Activated T-cell treated with anti-CD3 and anti-CD28 coated beads for 4 hours (primary cell): ENCODE measurements around the gene TAF1B.

ENCODE experiments used
- DNase-seq: peaks from one replicate; pipeline ENCODE4 v3.0.0-alpha.2; 2020

Gene TAF1B

GRCh38 chr2:9808334-9809063 lies 34.8 kb upstream of the TAF1B start:
- no peak for DNase-seq

GRCh38 chr2:9809064-9809356 lies 34.3 kb upstream of the TAF1B start:
- no peak for DNase-seq

DNA sequence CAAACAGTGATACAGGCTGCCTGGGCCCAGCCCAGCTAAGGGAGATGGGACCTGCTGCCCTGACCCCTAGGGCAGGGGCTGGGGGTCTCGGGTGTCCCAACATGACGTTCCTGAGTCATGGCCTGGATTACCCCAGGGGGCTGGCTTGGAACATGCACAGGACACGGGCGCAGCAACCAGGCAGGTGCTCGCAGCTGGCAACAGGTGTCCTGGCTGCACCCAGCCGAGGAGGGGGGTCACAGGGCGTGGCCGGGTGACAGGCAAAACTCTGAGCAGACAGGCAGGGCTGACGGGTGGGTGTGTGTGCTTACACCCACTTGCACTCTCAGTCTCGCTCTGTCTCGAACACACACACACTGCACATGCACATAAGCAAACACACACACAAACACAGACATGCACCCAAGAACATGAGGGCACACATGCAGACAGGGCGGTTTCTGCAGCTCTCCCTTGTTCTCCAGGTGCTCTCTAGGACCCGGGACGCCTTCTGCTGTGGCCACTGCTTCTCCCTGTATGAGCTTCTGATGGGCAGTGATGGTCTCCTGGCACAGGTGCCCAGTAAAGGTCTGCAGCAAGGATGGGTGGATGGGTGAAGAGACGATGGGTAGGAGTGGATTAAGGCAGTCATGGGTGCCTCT lies 33.7 kb upstream of the TAF1B start:
- DNase-seq, result no peak

GRCh38 chr2:9811216-9811615 lies 32.1 kb upstream of the TAF1B start:
- no peak for DNase-seq

GRCh38 chr2:9811679-9812511 lies 31.4 kb upstream of the TAF1B start:
- no peak for DNase-seq

DNA sequence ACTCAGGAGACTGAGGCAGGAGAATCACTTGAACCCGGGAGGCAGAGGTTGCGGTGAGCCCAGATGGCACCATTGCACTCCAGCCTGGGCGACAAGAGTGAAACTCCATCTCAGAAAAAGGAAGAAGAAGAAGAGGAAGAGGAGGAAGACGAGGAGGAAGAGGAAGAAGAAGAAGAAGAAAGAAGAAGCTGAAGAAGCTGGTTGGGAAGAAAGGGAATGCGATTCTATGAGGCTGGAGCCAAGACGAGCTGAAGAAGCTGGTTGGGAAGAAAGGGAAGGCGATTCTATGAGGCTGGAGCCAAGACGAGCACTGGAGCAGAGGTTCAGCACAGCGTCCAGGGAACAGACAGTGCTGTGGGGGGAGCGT lies 30.3 kb upstream of the TAF1B start:
- DNase-seq, result no peak

- DNase-seq, result peak; percentile 63
Measured at GRCh38 chr2:9813312-9814128, 29.8 kb upstream of the TAF1B start.

- no peak for DNase-seq
Measured at GRCh38 chr2:9814129-9814868, 29.0 kb upstream of the TAF1B start.

DNA sequence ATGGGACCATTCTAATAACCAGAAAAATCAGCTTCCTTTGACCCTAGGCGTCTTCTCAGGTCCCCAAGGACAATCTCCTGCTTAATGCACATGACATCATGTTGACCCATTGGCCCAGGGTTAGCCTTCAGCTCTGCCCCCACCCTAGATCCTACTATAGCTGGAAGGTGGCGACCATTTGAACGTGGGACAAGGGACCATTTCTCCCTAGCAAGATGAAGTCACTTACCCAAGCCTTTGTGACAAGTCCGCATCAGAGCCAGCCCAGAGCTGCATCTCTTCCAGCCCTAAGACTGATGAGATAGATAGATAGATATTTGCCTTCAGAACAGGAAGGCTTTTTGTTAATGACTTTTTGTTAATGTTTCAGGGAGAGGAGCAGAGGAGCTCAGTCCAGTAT lies 28.2 kb upstream of the TAF1B start:
- DNase-seq, result no peak

DNA sequence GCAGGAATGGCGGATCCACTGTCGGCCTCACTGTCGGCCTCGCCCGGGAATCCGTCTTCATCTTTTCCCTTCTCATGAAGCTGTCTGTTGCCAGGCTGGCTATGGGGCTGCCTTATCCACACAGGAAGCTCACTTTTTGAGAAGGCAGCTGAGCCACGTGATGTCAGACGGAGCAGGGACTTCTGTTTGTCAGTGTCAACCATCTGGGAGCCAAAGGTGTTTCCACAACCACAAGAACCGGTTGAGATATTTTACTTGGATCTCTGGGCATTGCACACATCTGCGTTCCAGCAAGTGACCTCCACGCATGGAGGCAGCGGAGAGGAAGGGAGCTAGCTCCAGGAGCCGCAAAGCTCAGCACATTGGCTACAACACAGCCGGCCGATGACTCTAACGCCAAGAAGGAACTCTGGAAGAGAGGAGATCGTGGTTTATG lies 27.4 kb upstream of the TAF1B start:
- DNase-seq, result no peak

- DNase-seq, result no peak
Measured at GRCh38 chr2:9818097-9818496, 25.2 kb upstream of the TAF1B start.

DNA sequence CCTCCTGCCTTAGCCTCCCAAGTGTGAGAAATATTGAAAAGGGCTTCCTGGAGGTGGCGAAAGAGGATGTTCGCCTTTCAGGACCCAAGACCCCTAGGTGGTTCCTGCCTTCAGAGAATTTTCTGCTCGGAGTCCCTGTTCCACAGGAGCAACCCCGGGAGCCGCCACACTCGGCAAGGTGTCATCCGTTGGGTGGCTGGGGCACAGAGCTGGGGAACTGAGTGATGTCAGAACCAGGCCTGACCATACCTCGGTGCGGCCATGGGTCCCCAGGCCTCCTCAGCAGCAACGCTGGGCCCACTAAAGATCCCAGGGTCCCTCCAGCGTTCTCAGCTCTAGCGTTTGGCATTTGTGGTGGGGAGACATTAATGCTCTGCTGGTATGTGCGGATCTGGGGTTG lies 23.7 kb upstream of the TAF1B start:
- no peak for DNase-seq

DNA sequence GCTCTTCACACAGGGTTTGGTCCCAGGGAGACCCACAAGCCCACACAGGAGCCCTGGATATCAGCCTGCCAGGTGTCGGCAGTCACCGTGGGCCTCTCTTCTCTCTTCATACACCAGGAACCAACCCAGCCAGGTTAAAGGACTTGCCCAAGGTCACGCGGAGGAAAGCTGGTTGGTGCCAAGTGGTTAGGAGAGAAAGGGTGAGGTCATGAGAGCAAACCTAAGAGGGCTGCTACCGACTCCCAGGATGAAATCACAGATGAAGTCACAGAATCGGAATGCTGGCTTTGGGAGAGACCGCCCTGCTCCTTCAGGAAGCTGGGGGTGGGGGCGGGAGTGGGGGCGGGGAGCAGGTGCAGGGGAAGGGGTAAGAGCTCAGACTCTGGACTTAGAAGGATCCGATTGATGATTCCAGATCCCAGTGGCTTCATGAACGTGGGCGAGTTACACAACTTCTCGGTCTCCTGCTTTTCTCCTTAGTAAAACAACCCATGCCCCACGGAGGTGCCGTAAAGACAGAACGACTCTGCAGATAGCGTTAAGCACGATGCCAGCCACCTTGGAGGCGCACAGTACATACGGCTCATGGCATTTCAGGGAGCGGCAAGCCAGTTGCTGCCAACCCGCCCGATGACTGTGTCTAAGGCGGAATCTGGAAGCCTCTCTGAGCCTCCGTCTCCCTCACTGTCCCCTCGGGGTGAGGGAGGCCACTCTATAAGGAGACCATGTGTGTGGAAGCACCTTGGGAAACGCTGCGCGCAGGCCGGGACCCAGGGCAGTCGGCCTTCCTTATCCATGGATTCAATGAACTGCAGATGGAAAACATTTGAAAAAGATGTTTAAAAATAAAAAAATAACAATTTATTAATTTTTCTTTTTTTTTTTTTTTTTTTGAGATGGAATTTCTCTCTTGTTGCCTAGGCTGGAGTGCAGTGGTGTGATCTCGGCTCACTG lies 23.0 kb upstream of the TAF1B start:
- DNase-seq, result no peak

DNA sequence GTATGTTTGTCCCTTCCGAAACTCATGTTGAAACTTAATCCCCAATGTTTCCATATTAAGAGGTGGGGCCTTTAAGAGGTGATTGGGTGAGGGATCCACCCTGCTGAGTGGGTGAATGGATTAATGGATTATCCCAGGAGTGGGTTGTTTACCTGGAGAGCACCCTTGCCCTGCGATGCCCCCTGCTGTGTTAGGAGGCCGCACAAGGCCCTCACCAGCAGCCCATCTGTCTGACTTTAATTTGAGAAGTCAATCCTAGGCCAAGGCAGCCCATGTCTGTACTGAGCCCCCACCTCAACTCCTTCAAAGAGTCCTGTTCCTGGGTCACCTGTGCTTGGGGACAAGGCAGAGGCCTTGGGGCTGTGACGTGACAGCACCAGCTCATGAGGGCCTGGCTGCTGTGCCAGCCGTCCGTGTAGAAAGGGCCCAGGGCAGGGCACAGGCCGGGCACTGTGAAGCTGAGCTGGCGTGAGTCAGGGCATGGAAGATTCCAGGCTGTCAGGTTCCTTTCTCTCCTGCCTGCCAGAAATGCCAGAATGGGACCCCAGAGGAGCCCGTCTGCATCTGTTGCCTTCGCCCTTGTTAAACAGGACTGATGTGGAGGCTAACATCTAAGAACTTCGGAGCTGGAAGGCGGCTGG lies 21.3 kb upstream of the TAF1B start:
- DNase-seq, result no peak

DNA sequence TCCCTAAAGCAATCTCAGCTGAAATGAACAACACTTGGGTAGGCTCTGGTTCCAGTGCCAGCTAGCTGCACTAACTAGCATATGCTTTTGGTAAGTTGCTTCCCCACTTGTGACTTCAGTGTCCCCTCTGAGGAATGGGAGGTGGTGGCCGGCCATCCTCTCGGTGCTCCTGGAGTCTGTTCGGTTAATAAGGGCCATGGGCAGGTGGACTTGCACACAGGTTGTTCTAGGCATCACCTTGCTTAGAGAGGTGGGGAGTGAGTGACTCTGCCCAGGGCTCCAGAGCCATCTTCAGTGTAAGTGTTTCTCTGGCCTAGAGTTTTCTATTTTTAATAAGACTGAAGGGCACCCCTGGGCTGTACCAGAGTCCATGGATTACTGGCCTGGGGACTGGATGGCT lies 18.8 kb upstream of the TAF1B start:
- no peak for DNase-seq

GRCh38 chr2:9824956-9825720 lies 18.1 kb upstream of the TAF1B start:
- DNase-seq, result no peak

- no peak for DNase-seq
Measured at GRCh38 chr2:9826208-9826607, 17.1 kb upstream of the TAF1B start.

GRCh38 chr2:9830685-9831410 lies 12.4 kb upstream of the TAF1B start:
- no peak for DNase-seq

DNA sequence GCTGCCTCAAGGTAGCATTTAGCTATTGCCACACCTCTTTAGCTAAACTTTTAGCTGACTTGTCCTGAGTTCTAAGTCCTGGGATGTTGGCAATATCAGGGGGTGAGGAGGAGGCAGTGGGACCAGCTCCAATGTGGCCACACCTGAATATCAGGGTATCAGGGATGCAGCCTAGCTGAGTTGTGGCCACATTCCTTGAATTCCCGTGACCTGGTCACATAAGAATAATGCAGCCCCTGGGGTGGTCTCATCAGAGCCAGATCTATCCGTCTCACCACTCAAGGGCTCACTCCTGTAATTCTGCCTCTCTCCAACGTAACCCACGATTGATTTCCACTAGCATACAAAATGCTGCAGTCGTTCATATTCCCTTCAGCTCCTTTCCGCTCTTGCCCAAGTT lies 11.6 kb upstream of the TAF1B start:
- no peak for DNase-seq
